Transverse colon (tissue), 4 donors: ENCODE data around the gene ITPR2. TPM values are rescaled to one million over a fixed set of nuclear protein-coding genes. Genes with fewer than 3 reads are reported as not detected.

Experiments used
- DNase-seq: peaks from one replicate; pipeline ENCODE4 v3.0.0-alpha.2; 2019
- H3K27ac ChIP-seq, 4 donors: fragments of 200-600 bp; sonication (generic); 2 replicates each; pipeline ENCODE4 v1.5.1; 2016 to 2018; ENCODE audit warnings: inconsistent platforms in 4 of 4
- H3K27me3 ChIP-seq: fragments of 200-600 bp; sonication (generic); 2 replicates; pipeline ENCODE4 v1.5.1; 2017; ENCODE audit warnings: inconsistent platforms
- H3K36me3 ChIP-seq, 4 donors: fragments of 200-600 bp; sonication (generic); 2 replicates each; pipeline ENCODE4 v1.5.1; 2017 to 2019; ENCODE audit warnings: inconsistent platforms in 4 of 4
- H3K4me1 ChIP-seq, 4 donors: fragments of 200-600 bp; sonication (generic); 2 replicates each; pipeline ENCODE4 v1.5.1; 2017 to 2020; ENCODE audit warnings: inconsistent platforms in 4 of 4
- H3K4me3 ChIP-seq, 4 donors: fragments of 200-600 bp; sonication (generic); 1 replicate in 1 of 4; 2 replicates in 3 of 4; pipeline versions ENCODE4 v1.5.1 to v1.6.1; 2017 to 2019; ENCODE audit warnings: inconsistent platforms in 4 of 4
- H3K9me3 ChIP-seq, 2 donors: fragments of 200-600 bp; sonication (generic); 2 replicates each; pipeline ENCODE4 v1.5.1; 2017 to 2019; ENCODE audit warnings: inconsistent platforms in 2 of 2
- EP300 ChIP-seq: sonication (generic); formaldehyde crosslinking; IDR thresholded peaks from one replicate; pipeline ENCODE4 v1.6.1; 2017; ENCODE audit warnings: antibody characterized with exemption, low read depth
- POLR2A ChIP-seq: fragments of 450-650 bp; IDR thresholded peaks from one replicate; pipeline ENCODE4 v1.6.1; 2016; ENCODE audit warnings: antibody characterized with exemption, mild to moderate bottlenecking, moderate library complexity
- POLR2AphosphoS5 ChIP-seq, 3 donors: sonication (generic); formaldehyde crosslinking; IDR thresholded peaks; one replicate each; pipeline ENCODE4 v1.6.1; 2016; ENCODE audit warnings: antibody characterized with exemption in 3 of 3
- whole genome bisulfite sequencing, 2 donors: methylation state at CpG; one replicate each; pipeline ENCODE4 v1.1.5; 2018; ENCODE audit warnings: low coverage in 1 of 2; 5-methylcytosine and 5-hydroxymethylcytosine counted together
- in situ Hi-C, 4 donors: fragments of 200-750 bp; cut with MboI; loops; one replicate each; pipeline versions ENCODE4 v1.15.0 to v1.15.1; 2017; ENCODE audit warnings: low sequenced_read_pairs in 3 of 4, low pct_ligation_motif_present in 1 of 4, low pct_unique_long_range_greater_than_20kb in 1 of 4
- intact Hi-C: fragments of 100-400 bp; cut with DNase I; formaldehyde crosslinking; loops from one replicate; pipeline ENCODE4 v1.15.1; 2023; ENCODE audit warnings: low total_unique reads
- total RNA-seq, 4 donors: library from RNA; depleted of rRNA; stranded (reverse); fragments of >200 nt; gene quantifications; one replicate each; pipeline ENCODE4 v1.1.0, GENCODE V29; 2016
- TF ChIP-seq, protein P1 (sequence below), 5 experiments: fragments of 200-600 bp in 3 of 5; fragments of 450-650 bp in 2 of 5; sonication (generic) in 3 of 5; IDR thresholded peaks; 1 replicate in 2 of 5; 2 replicates in 3 of 5; pipeline ENCODE4 v1.5.1; 2016 to 2017; ENCODE audit warnings: antibody characterized with exemption in 5 of 5, inconsistent platforms in 3 of 5, mild to moderate bottlenecking in 2 of 5, moderate library complexity in 1 of 5

Gene ITPR2
- total RNA-seq, 4 donors from 2014 or later = 29.8 to 60.5 (median 41.2) TPM

DNA sequence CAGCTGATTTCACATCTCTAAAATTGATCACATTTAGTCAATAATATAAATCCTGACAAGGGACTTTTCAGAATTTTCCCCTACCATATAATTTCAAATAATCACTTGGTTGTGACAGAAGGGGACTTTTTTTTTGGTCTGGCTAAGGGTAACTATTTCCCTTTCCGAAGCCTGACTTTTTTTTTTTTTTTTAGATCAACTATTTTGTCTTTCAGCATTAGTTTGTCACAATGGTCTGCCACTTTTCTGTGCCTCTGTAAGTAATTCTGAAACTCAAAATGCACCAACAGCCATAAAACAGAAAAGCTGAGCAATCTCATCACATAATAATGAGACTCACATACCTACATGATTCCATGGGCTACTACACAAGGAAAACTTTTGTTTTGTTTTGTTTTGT is 371.2 kb downstream of the ITPR2 start:
- DNase-seq = no peak
- Histone ChIP-seq H3K27me3 (no peaks in the 10 kb centered on the region), H3K9me3 (no peaks in the 10 kb centered on the region), H3K4me3 (no peak overlapping the region), H3K27ac (no peak overlapping the region), H3K4me1 (no peaks in the 10 kb centered on the region), H3K36me3 (no peaks in the 10 kb centered on the region)
- TF ChIP-seq EP300 = no peak
- TF ChIP-seq, protein P1, sequence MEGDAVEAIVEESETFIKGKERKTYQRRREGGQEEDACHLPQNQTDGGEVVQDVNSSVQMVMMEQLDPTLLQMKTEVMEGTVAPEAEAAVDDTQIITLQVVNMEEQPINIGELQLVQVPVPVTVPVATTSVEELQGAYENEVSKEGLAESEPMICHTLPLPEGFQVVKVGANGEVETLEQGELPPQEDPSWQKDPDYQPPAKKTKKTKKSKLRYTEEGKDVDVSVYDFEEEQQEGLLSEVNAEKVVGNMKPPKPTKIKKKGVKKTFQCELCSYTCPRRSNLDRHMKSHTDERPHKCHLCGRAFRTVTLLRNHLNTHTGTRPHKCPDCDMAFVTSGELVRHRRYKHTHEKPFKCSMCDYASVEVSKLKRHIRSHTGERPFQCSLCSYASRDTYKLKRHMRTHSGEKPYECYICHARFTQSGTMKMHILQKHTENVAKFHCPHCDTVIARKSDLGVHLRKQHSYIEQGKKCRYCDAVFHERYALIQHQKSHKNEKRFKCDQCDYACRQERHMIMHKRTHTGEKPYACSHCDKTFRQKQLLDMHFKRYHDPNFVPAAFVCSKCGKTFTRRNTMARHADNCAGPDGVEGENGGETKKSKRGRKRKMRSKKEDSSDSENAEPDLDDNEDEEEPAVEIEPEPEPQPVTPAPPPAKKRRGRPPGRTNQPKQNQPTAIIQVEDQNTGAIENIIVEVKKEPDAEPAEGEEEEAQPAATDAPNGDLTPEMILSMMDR (IDR thresholded peaks at IDR 0.05) = no peak
- TF ChIP-seq POLR2AphosphoS5 (IDR thresholded peaks at IDR 0.05) = no peak
- no peak for TF ChIP-seq POLR2A
- 74 to 100% methylated on average over 1 of the region's 1 CpG for WGBS, 2 donors
- intact Hi-C loops (no loop called here), in situ Hi-C loops (no loop called here)

GRCh38 chr12:26460361-26460760 is 372.6 kb downstream of the ITPR2 start:
- H3K36me3 ChIP-seq = no peaks in the 10 kb centered on the region
- in situ Hi-C loops (no loop called here), intact Hi-C loops (no loop called here)
- H3K4me3 ChIP-seq = no peak overlapping the region
- no peak for DNase-seq
- WGBS, 2 donors = 87 to 100% methylated on average over 3 to 6 of the region's 6 CpGs
- H3K9me3 ChIP-seq = no peaks in the 10 kb centered on the region
- H3K4me1 ChIP-seq = no peaks in the 10 kb centered on the region
- no peaks in the 10 kb centered on the region for H3K27me3 ChIP-seq
- no peak overlapping the region for H3K27ac ChIP-seq
- TF ChIP-seq, protein P1 (IDR thresholded peaks at IDR 0.05) = no peak
- TF ChIP-seq POLR2A = no peak
- no peak for TF ChIP-seq EP300
- no peak for TF ChIP-seq POLR2AphosphoS5 (IDR thresholded peaks at IDR 0.05)

DNA sequence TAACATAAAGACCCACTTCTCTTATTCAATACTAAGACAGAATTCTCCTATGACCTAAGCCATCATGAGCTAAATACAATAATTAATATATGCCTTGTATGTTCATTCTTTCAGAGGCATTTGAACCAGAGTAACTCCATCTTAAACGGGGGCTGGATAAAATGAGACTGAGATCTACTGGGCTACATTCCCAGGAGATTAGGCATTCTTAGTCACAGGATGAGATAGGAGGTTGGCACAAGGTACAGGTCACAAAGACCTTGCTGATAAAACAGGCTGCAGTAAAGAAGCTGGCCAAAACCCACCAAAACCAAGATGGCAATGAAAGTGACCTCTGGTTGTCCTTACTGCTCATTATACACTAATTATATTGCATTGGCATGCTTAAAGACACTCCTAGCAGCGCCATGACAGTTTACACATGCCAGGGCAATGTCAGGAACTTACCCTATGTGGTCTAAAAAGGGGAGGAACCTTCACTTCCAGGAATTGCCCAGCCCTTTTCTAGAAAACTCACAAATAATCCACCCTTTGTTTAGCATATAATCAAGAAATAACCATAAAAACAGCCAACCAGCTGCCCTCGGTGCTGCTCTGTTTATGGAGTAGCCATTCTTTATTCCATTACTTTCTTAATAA is 376.9 kb downstream of the ITPR2 start:
- in situ Hi-C loops = no loop called here
- Histone ChIP-seq H3K36me3 (no peaks in the 10 kb centered on the region), H3K27me3 (no peaks in the 10 kb centered on the region), H3K27ac (no peak overlapping the region), H3K9me3 (no peaks in the 10 kb centered on the region), H3K4me1 (no peaks in the 10 kb centered on the region), H3K4me3 (no peak overlapping the region)
- TF ChIP-seq POLR2AphosphoS5 (IDR thresholded peaks at IDR 0.05) (no peak), EP300 (no peak), POLR2A (no peak)
- TF ChIP-seq, protein P1 (IDR thresholded peaks at IDR 0.05) = no peak
- intact Hi-C loops = no loop called here
- no peak for DNase-seq
- WGBS, 2 donors = 43 to 65% methylated on average over 2 to 3 of the region's 3 CpGs

- no peak for TF ChIP-seq POLR2A
- no peak for TF ChIP-seq POLR2AphosphoS5 (IDR thresholded peaks at IDR 0.05)
- TF ChIP-seq, protein P1 (IDR thresholded peaks at IDR 0.05) = no peak
- TF ChIP-seq EP300 = no peak
- Histone ChIP-seq H3K4me1 (no peaks in the 10 kb centered on the region), H3K27ac (no peak overlapping the region), H3K27me3 (no peaks in the 10 kb centered on the region), H3K36me3 (no peaks in the 10 kb centered on the region), H3K9me3 (no peaks in the 10 kb centered on the region), H3K4me3 (no peak overlapping the region)
- DNase-seq = no peak
- in situ Hi-C loops (no loop called here), intact Hi-C loops (no loop called here)
- 82 to 95% methylated on average over 3 of the region's 3 CpGs for WGBS, 2 donors
These were observed 379.7 kb downstream of the ITPR2 start for GRCh38 chr12:26453246-26453645.
